ENCODE data around the gene TAX1BP1.

- TF ChIP-seq CTCF (IDR thresholded peaks at IDR 0.05) = no peak
- TF ChIP-seq POLR2A (IDR thresholded peaks at IDR 0.05) = no peak
Measured at GRCh38 chr7:27704422-27705199, 35.4 kb upstream of the TAX1BP1 start.
